K562 (cell line): ENCODE data around the gene RAB31. TPM values are rescaled to one million over a fixed set of nuclear protein-coding genes. Genes with fewer than 3 reads are reported as not detected.
A peak's percentile ranks its signal among the peaks of the same experiment; 100 is the strongest.

ENCODE experiments used
- BCLAF1 ChIP-seq, 2 experiments: fragments of 450-650 bp in 1 of 2; IDR thresholded peaks; 2 replicates each; pipeline ENCODE4 v1.6.1; 2011 to 2017; ENCODE audit warnings: low read depth in 2 of 2, antibody characterized with exemption in 1 of 2, borderline replicate concordance in 1 of 2, low read length in 1 of 2, mild to moderate bottlenecking in 1 of 2, mixed read lengths in 1 of 2; ENCODE audit not compliant: control insufficient read depth in 1 of 2
- CBFA2T3 ChIP-seq: fragments of 450-650 bp; IDR thresholded peaks from 2 replicates; pipeline ENCODE4 v1.6.1; 2017
- CHD7 ChIP-seq: fragments of 200-600 bp; sonication (generic); IDR thresholded peaks from one replicate; pipeline ENCODE4 v1.6.1; 2012; ENCODE audit warnings: mild to moderate bottlenecking, low read depth, low read length, inconsistent platforms
- LCOR ChIP-seq: sonication (generic); formaldehyde crosslinking; IDR thresholded peaks from 2 replicates; pipeline ENCODE4 v1.8.0; 2022; ENCODE audit warnings: mild to moderate bottlenecking, missing genetic modification reagents
- MAFK ChIP-seq: IDR thresholded peaks from 2 replicates; pipeline ENCODE4 v1.6.1; 2011; ENCODE audit warnings: low read length, improper control_type of control experiment
- MCM3 ChIP-seq: fragments of 450-650 bp; IDR thresholded peaks from 2 replicates; pipeline ENCODE4 v1.6.1; 2016
- PCBP1 ChIP-seq: fragments of 200-400 bp; formaldehyde crosslinking; IDR thresholded peaks from 2 replicates; pipeline ENCODE4 v1.6.1; 2018; ENCODE audit warnings: mild to moderate bottlenecking, low read depth, low read length; ENCODE audit not compliant: poor library complexity, severe bottlenecking
- POLR2AphosphoS2 ChIP-seq: IDR thresholded peaks from 2 replicates; pipeline ENCODE4 v1.6.1; 2012; ENCODE audit warnings: low read length, improper control_type of control experiment
- PYGO2 ChIP-seq: fragments of 450-650 bp; IDR thresholded peaks from 2 replicates; pipeline ENCODE4 v1.6.1; 2016; ENCODE audit warnings: mild to moderate bottlenecking, missing genetic modification characterization, moderate library complexity, missing compliant biosample characterization
- SMAD4 ChIP-seq: fragments of 250-450 bp; sonication (Bioruptor Pico); conservative IDR thresholded peaks from 2 replicates; pipeline ENCODE4 v1.8.0; 2021; ENCODE audit warnings: inconsistent platforms, mild to moderate bottlenecking, moderate library complexity
- STAT5A ChIP-seq: IDR thresholded peaks from 2 replicates; pipeline ENCODE4 v1.6.1; 2012; ENCODE audit warnings: low read length, inconsistent platforms, borderline replicate concordance
- ZNF239 ChIP-seq: fragments of 250-450 bp; sonication (Bioruptor Pico); IDR thresholded peaks from 2 replicates; pipeline ENCODE4 v1.4.0; 2020; ENCODE audit warnings: mild to moderate bottlenecking
- ZNF253 ChIP-seq: fragments of 250-450 bp; sonication (Bioruptor Pico); conservative IDR thresholded peaks from 2 replicates; pipeline ENCODE4 v1.6.1; 2021; ENCODE audit warnings: mild to moderate bottlenecking
- ZNF57 ChIP-seq: fragments of 450-650 bp; formaldehyde crosslinking; IDR thresholded peaks from 2 replicates; pipeline ENCODE4 v1.4.0; 2020; ENCODE audit warnings: mild to moderate bottlenecking, moderate library complexity
- polyA plus RNA-seq, 8 experiments: library from polyadenylated mRNA; depleted of rRNA in 4 of 8; stranded (reverse) in 5 of 8; unstranded in 3 of 8; fragments of >200 nt; fragmentation: Nextera tagmentation in 2 of 8; fragmentation: Illumina TruSeq in 1 of 8; extraction: Ambion mirVana in 2 of 8; extraction: Trizol in 1 of 8; gene quantifications; 2 replicates each; pipeline versions ENCODE4 v1.2.1 to v1.2.3, GENCODE V29; 2011 to 2014; ENCODE audit warnings: inconsistent platforms in 1 of 8, missing spikeins in 1 of 8
- total RNA-seq, 7 experiments: library from RNA; depleted of rRNA in 6 of 7; stranded (reverse); fragments of >200 nt in 6 of 7; fragmentation: Illumina TruSeq in 2 of 7; extraction: Trizol in 2 of 7; gene quantifications; 2 replicates each; pipeline versions ENCODE4 v1.2.1 to v1.2.3, GENCODE V29; 2011 to 2021; ENCODE audit warnings: low replicate concordance in 1 of 7

Gene RAB31
- total and polyA plus RNA-seq, 9 of the 15 experiments (the other 6 are each of a cell fraction or from before 2014, with no cell fraction given): 20.7 to 70.4 (median 41.3) TPM

GRCh38 chr18:9848170-9848879 lies 140.2 kb downstream of the RAB31 start (continued):
- no peak for TF ChIP-seq CHD7
- no peak for TF ChIP-seq MAFK
- TF ChIP-seq PCBP1: no peak
- TF ChIP-seq BCLAF1 (IDR thresholded peaks at IDR 0.05; ENCODE audit: borderline replicate concordance in 1 of 2, control insufficient read depth in 1 of 2, low read depth in 2 of 2, low read length in 1 of 2): no peak
- TF ChIP-seq SMAD4 (CRISPR knock-in tag): peak; percentile 99
- TF ChIP-seq ZNF253 (CRISPR knock-in tag): no peak
- TF ChIP-seq PYGO2: no peak
- no peak for TF ChIP-seq MCM3
- TF ChIP-seq POLR2AphosphoS2: no peak
- TF ChIP-seq CBFA2T3: peak; percentile 98
- TF ChIP-seq LCOR (CRISPR knock-in tag): no peak
- TF ChIP-seq ZNF239: no peak
- TF ChIP-seq STAT5A: peak; percentile 67
- TF ChIP-seq ZNF57 (CRISPR knock-in tag): no peak
